PC-9 (cell line): Measurements from ENCODE around the gene CCDC144A.

Experiments
- EZH2 ChIP-seq: fragments of 200-600 bp; sonication (generic); IDR thresholded peaks from 2 replicates; pipeline ENCODE4 v1.8.0; 2017; ENCODE audit warnings: antibody characterized with exemption, low read depth
- TF ChIP-seq, protein P1 (sequence below): fragments of 200-600 bp; sonication (generic); conservative IDR thresholded peaks from 2 replicates; pipeline ENCODE4 v1.6.1; 2017; ENCODE audit warnings: mixed run types, antibody characterized with exemption, mild to moderate bottlenecking, moderate library complexity

GRCh38 chr17:16817201-16817600 is 127.2 kb downstream of the CCDC144A start:
- TF ChIP-seq, protein P1, sequence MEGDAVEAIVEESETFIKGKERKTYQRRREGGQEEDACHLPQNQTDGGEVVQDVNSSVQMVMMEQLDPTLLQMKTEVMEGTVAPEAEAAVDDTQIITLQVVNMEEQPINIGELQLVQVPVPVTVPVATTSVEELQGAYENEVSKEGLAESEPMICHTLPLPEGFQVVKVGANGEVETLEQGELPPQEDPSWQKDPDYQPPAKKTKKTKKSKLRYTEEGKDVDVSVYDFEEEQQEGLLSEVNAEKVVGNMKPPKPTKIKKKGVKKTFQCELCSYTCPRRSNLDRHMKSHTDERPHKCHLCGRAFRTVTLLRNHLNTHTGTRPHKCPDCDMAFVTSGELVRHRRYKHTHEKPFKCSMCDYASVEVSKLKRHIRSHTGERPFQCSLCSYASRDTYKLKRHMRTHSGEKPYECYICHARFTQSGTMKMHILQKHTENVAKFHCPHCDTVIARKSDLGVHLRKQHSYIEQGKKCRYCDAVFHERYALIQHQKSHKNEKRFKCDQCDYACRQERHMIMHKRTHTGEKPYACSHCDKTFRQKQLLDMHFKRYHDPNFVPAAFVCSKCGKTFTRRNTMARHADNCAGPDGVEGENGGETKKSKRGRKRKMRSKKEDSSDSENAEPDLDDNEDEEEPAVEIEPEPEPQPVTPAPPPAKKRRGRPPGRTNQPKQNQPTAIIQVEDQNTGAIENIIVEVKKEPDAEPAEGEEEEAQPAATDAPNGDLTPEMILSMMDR = no peak
- no peak for TF ChIP-seq EZH2
